GM21367 (cell line): Measurements from ENCODE around the gene ZNF677.
"Not testable (repeated sequence)": the region's sequence is repeated elsewhere in the genome, so short reads cannot be mapped to it uniquely, and the experiment has no call there.

Experiments
- ATAC-seq: cut with Tn5 transposase; IDR thresholded peaks from one replicate; pipeline ENCODE4 v1.9.1; 2021; ENCODE audit not compliant: unreplicated experiment

ZNF677 gene

GRCh38 chr19:53193535-53194222, 61.0 kb downstream of the ZNF677 start:
- no peak for ATAC-seq

DNA sequence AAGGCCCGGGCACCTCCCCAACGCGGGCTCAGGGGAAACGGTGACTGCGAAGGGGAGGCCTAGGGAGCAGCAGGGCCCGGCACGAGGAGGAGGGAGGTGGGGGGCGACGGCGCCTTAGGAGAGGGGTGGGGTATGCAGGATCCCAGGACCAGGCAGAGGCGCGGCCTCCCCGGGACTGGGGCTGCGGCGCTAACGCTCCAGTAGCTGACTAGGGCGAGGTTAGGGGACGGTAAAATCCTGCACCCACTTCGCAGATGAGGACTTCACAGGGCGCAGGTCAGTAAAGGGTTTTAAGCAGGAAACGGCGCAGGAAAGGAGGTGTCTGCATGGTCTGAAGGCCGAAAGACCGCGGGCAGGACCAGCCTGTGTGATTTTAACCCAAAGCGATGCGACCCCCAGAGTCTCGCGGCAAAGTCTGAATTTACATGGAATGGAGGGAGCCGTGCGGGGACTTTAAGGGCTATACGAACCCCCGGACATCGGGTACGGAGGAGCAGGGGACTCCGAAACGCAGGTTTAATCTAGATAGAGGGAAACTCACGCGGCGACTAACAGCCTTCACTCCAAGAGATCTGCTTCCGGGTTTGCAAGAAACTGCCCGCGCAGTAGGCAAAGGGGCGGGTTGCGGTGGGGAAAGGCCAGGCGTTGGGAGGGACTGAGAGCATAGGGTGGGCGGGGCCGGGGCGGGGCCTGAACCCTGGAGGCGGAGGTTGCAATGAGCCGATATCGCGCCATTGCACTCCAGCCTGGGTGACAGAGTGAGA, 61.7 kb downstream of the ZNF677 start, which contains the start of gene ZNF665:
Gene ZNF665, minus strand, starts transcription at position 588 of the 764 bp plus-strand sequence. CDS start 10,460 bp downstream, outside the sequence.
- no peak for ATAC-seq

DNA sequence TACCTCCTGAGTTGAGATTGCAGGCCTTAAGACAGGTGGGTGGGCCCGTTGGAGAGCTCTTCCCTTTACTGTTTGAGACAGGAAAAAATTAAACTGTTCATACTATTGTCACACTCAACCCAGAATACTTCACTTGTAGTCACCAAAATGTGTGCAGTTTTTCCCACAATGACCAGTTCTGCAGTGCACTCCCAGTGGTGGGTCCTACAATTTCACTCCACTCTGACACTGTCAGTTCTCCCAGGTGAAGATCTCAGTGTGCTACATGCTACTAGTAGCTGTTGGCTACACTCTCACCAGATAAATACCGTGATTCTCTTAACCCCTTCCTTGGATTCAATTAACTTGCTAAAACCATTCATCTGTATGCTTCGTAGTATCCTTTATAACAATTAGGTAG, 64.4 kb downstream of the ZNF677 start:
- no peak for ATAC-seq

DNA sequence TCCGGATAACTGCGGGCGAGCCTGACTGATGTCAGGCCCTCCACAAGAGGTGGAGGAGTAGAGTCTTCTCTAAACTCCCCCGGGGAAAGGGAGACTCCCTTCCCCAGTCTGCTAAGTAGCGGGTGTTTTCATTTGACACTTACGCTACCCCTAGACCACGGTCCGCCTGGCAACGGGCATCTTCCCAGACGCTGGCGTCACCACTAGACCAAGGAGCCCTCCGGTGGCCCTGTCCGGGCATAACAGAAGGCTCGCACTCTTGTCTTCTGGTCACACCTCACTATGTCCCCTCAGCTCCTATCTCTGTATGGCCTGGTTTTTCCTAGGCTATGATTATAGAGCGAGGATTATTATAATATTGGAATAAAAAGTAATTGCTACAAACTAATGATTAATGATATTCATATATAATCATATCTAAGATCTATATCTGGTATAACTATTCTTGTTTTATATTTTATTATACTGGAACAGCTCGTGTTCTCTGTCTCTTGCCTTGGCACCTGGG, 64.9 kb downstream of the ZNF677 start:
- not testable (repeated sequence) for ATAC-seq
